ENCODE measurements around the gene NUDT2.

GRCh38 chr9:34377404-34377746 is 48.0 kb downstream of the NUDT2 start:
- no peak for TF ChIP-seq EZH2phosphoT487 (IDR thresholded peaks at IDR 0.05; ENCODE audit: borderline replicate concordance, low read length)
- TF ChIP-seq, protein P1, sequence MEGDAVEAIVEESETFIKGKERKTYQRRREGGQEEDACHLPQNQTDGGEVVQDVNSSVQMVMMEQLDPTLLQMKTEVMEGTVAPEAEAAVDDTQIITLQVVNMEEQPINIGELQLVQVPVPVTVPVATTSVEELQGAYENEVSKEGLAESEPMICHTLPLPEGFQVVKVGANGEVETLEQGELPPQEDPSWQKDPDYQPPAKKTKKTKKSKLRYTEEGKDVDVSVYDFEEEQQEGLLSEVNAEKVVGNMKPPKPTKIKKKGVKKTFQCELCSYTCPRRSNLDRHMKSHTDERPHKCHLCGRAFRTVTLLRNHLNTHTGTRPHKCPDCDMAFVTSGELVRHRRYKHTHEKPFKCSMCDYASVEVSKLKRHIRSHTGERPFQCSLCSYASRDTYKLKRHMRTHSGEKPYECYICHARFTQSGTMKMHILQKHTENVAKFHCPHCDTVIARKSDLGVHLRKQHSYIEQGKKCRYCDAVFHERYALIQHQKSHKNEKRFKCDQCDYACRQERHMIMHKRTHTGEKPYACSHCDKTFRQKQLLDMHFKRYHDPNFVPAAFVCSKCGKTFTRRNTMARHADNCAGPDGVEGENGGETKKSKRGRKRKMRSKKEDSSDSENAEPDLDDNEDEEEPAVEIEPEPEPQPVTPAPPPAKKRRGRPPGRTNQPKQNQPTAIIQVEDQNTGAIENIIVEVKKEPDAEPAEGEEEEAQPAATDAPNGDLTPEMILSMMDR (IDR thresholded peaks at IDR 0.05; ENCODE audit: low read depth, low read length, poor library complexity, severe bottlenecking) = no peak

Data from DOHH2 (cell line).